PC-3 (cell line): ENCODE data around the gene TMEM176A. TPM values are rescaled to one million over a fixed set of nuclear protein-coding genes. Genes with fewer than 3 reads are reported as not detected.

Source experiments
- ATAC-seq: fragments of 200-7000 bp; cut with Tn5 transposase; 2 replicates; pipeline ENCODE4 v1.9.1; 2020; ENCODE audit warnings: mild to moderate bottlenecking, moderate library complexity
- BruUV-seq: library from RNA; stranded (reverse); fragments of 400-500 nt; replicated peaks from 2 replicates; lab custom pipeline; 2021; lab: Mats Ljungman, UMichigan
- CTCF ChIA-PET: fragments of 300-600 bp; sonication (Branson Sonifier 250); formaldehyde crosslinking; loops from one replicate; lab custom pipeline; 2022; ENCODE audit warnings: antibody characterized with exemption; lab: Charles Lee
- POLR2A ChIA-PET: fragments of 300-600 bp; sonication (Branson Sonifier 250); formaldehyde crosslinking; loops from one replicate; lab custom pipeline; 2022; ENCODE audit warnings: antibody characterized with exemption; ENCODE audit not compliant: unreplicated experiment; lab: Charles Lee
- DNase-seq: peaks from one replicate; pipeline ENCODE4 v3.0.0-alpha.2; 2015
- H2AFZ ChIP-seq: fragments of 300-600 bp; sonication (generic); 2 replicates; pipeline ENCODE4 v1.6.0; 2016; ENCODE audit warnings: antibody characterized with exemption, low read length
- H3F3A ChIP-seq: fragments of 300-600 bp; sonication (generic); one replicate; pipeline ENCODE4 v1.6.0; 2017; ENCODE audit warnings: antibody characterized with exemption, low read length, control low read depth, mild to moderate bottlenecking; ENCODE audit not compliant: unreplicated experiment
- H3K27ac ChIP-seq: fragments of 300-600 bp; sonication (generic); 2 replicates; pipeline ENCODE4 v1.5.1; 2016; ENCODE audit warnings: mild to moderate bottlenecking, low read length
- H3K27me3 ChIP-seq: fragments of 300-600 bp; sonication (generic); 2 replicates; pipeline ENCODE4 v1.6.1; 2016; ENCODE audit warnings: low read length, mixed read lengths
- H3K36me3 ChIP-seq: fragments of 300-600 bp; sonication (generic); 2 replicates; pipeline ENCODE4 v1.6.1; 2016; ENCODE audit warnings: low read depth, mixed run types, low read length, mixed read lengths
- H3K4me1 ChIP-seq: fragments of 300-600 bp; sonication (generic); 2 replicates; pipeline ENCODE4 v1.5.1; 2016; ENCODE audit warnings: low read length; ENCODE audit not compliant: insufficient read depth
- H3K4me2 ChIP-seq: fragments of 300-600 bp; sonication (generic); 2 replicates; pipeline ENCODE4 v1.6.0; 2016; ENCODE audit warnings: low read length
- H3K4me3 ChIP-seq: fragments of 300-600 bp; sonication (generic); 2 replicates; pipeline ENCODE4 v1.5.1; 2016; ENCODE audit warnings: mild to moderate bottlenecking, low read length, mixed read lengths
- H3K79me2 ChIP-seq: fragments of 300-600 bp; sonication (generic); 2 replicates; pipeline ENCODE4 v1.6.1; 2017; ENCODE audit warnings: low read length, mixed read lengths
- H3K9ac ChIP-seq: fragments of 300-600 bp; sonication (generic); 2 replicates; pipeline ENCODE4 v1.6.0; 2016; ENCODE audit warnings: mild to moderate bottlenecking, low read length
- H3K9me2 ChIP-seq: fragments of 300-600 bp; sonication (generic); replicated peaks from 2 replicates; pipeline ENCODE4 v1.6.1; 2016; ENCODE audit warnings: mixed run types, low read length, mixed read lengths
- H3K9me3 ChIP-seq: fragments of 300-600 bp; sonication (generic); 2 replicates; pipeline ENCODE4 v1.6.1; 2016; ENCODE audit warnings: low read length, mixed read lengths
- H4K20me1 ChIP-seq: fragments of 300-600 bp; sonication (generic); 2 replicates; pipeline ENCODE4 v1.6.1; 2016; ENCODE audit warnings: low read length, mixed read lengths
- EZH2 ChIP-seq: fragments of 300-600 bp; sonication (generic); IDR thresholded peaks from one replicate; pipeline ENCODE4 v1.6.1; 2017; ENCODE audit warnings: antibody characterized with exemption, mild to moderate bottlenecking, low read length; ENCODE audit not compliant: unreplicated experiment
- EZH2phosphoT487 ChIP-seq: fragments of 300-600 bp; sonication (generic); IDR thresholded peaks from 2 replicates; pipeline ENCODE4 v1.6.1; 2018; ENCODE audit warnings: mild to moderate bottlenecking, antibody characterized with exemption, low read length, borderline replicate concordance
- intact Hi-C: fragments of 100-400 bp; cut with micrococcal nuclease; formaldehyde crosslinking; loops from 2 replicates; pipeline ENCODE4 v1.9.0; 2023
- total RNA-seq: library from RNA; depleted of rRNA; stranded (reverse); fragments of >200 nt; gene quantifications from 2 replicates; pipeline ENCODE4 v1.2.3, GENCODE V29; 2014
- TF ChIP-seq, protein P1 (sequence below): fragments of 300-600 bp; sonication (generic); conservative IDR thresholded peaks from 2 replicates; pipeline ENCODE4 v1.5.1; 2017; ENCODE audit warnings: antibody characterized with exemption, low read depth, mild to moderate bottlenecking, low read length

The TMEM176A gene
- total RNA-seq, 1 experiment from 2014 or later: not detected

DNA sequence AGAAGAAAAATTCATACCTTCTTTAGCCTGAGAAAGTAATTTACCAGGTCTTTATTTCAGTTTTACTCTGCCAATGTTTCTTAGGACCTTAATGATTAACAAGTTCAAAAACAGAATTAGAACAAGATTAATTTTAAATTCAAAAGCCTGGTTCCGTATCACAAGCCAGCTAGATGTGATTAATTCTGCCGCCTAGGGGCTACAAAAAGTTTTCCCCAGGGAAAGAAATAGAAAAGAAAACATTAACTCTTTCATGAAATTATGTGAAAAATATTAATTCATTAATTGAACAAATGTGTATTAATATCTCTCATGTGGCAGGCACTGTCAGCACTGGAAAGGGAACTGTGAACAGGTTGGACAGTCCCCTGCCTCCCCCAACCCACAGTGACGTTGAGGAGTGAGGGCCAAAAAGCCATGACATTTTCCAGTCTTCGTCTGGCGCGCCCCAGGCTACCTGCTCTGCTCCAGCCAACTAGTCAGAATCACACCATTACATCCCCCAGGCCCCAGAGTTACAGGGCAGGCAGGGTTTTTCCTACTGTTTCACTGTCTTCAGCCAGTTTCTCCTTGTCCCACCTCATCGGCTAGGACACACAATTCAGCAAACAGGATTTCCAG is 20.1 kb downstream of the TMEM176A start:
- no peaks in the 10 kb centered on the region for H3K36me3 ChIP-seq
- ChIA-PET POLR2A (no interaction called here), CTCF (no interaction called here)
- H3F3A ChIP-seq: no peaks in the 10 kb centered on the region
- no peak overlapping the region for H2AFZ ChIP-seq
- peaks cover 58% of the 10 kb centered on the region for H3K27me3 ChIP-seq
- ATAC-seq (no peak), DNase-seq (no peak)
- H3K79me2 ChIP-seq: no peaks in the 10 kb centered on the region
- TF ChIP-seq, protein P1, sequence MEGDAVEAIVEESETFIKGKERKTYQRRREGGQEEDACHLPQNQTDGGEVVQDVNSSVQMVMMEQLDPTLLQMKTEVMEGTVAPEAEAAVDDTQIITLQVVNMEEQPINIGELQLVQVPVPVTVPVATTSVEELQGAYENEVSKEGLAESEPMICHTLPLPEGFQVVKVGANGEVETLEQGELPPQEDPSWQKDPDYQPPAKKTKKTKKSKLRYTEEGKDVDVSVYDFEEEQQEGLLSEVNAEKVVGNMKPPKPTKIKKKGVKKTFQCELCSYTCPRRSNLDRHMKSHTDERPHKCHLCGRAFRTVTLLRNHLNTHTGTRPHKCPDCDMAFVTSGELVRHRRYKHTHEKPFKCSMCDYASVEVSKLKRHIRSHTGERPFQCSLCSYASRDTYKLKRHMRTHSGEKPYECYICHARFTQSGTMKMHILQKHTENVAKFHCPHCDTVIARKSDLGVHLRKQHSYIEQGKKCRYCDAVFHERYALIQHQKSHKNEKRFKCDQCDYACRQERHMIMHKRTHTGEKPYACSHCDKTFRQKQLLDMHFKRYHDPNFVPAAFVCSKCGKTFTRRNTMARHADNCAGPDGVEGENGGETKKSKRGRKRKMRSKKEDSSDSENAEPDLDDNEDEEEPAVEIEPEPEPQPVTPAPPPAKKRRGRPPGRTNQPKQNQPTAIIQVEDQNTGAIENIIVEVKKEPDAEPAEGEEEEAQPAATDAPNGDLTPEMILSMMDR: no peak
- TF ChIP-seq EZH2phosphoT487 (no peak), EZH2 (no peak)
- H3K9me2 ChIP-seq: no peaks in the 10 kb centered on the region
- no peaks in the 10 kb centered on the region for H3K9me3 ChIP-seq
- no peak overlapping the region for H3K27ac ChIP-seq
- H4K20me1 ChIP-seq: no peaks in the 10 kb centered on the region
- BruUV-seq: no TSS peak
- intact Hi-C loops: no loop called here
- no peak overlapping the region for H3K4me3 ChIP-seq
- H3K9ac ChIP-seq: no peak overlapping the region
- H3K4me1 ChIP-seq: no peaks in the 10 kb centered on the region
- H3K4me2 ChIP-seq: no peak overlapping the region

DNA sequence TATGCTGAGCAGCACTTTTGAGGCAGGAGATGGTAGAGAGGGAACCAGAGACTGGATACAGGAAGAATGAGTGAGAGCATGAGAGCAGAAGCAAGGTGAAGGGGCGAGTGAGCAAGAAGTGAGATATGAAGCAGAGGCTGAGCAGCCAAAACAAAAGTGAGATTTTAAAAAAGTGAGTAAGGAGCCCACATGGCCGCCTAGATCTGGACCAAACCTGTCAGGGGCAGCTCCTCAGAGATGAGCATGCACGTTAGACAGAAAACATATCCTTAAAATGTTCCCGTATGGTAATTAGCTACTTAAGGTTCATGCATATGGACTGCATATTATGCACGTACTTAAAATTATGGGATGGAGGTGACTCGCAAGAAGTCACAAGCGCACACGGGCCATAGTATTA is 22.5 kb downstream of the TMEM176A start:
- no peaks in the 10 kb centered on the region for H3K36me3 ChIP-seq
- no peaks in the 10 kb centered on the region for H4K20me1 ChIP-seq
- intact Hi-C loops: no loop called here
- H3K9me3 ChIP-seq: no peaks in the 10 kb centered on the region
- POLR2A ChIA-PET: no interaction called here
- CTCF ChIA-PET: no interaction called here
- no TSS peak for BruUV-seq
- H3K79me2 ChIP-seq: no peaks in the 10 kb centered on the region
- no peaks in the 10 kb centered on the region for H3F3A ChIP-seq
- no peaks in the 10 kb centered on the region for H3K4me1 ChIP-seq
- no peak overlapping the region for H3K4me2 ChIP-seq
- ATAC-seq (no peak), DNase-seq (no peak)
- H3K9me2 ChIP-seq: no peaks in the 10 kb centered on the region
- H3K4me3 ChIP-seq: no peak overlapping the region
- no peak overlapping the region for H3K9ac ChIP-seq
- TF ChIP-seq, protein P1: no peak
- TF ChIP-seq EZH2 (no peak), EZH2phosphoT487 (no peak)
- H3K27me3 ChIP-seq: peaks cover 73% of the 10 kb centered on the region
- H3K27ac ChIP-seq: no peak overlapping the region
- H2AFZ ChIP-seq: no peak overlapping the region

DNA sequence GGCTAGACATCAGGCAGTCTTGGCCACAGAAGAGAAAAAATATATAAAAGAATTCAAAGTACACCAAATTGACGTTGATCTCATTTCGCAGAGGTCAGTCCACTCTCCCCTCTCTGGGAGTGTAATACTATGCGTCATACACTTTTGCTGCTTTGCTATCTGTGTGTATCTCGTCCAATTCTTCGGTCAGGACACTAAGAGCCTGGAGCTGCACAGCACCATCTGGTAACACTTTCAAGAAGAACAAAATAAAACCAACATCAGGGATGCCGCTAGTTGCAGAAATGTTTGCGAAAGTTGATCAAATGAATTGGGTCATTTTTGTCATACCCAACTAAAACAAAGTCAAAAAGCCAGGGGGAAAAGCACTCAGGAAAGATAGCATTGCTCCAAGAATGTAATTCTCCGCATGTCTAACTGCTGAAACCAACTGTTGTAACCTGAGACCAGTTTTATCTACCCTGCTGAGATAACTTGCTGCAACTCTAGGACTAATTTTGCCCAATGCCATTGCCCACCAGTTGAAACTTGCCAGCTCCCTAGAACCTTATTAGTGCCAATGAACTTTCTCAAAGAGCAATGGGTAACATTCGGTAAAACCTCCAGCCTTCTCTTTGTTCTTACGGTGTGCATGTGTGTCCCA is 23.0 kb downstream of the TMEM176A start:
- ATAC-seq: no peak

More for the DNA sequence above, 23.0 kb downstream of the TMEM176A start:
- Histone ChIP-seq H3K36me3 (no peaks in the 10 kb centered on the region), H3K9me3 (no peaks in the 10 kb centered on the region), H3K9me2 (no peaks in the 10 kb centered on the region), H3K9ac (no peak overlapping the region), H2AFZ (no peak overlapping the region), H3K27ac (no peak overlapping the region), H3K4me1 (no peaks in the 10 kb centered on the region), H3K27me3 (peaks cover 73% of the 10 kb centered on the region), H3K79me2 (no peaks in the 10 kb centered on the region), H3K4me3 (no peak overlapping the region), H4K20me1 (no peaks in the 10 kb centered on the region), H3K4me2 (no peak overlapping the region), H3F3A (no peaks in the 10 kb centered on the region)
- ChIA-PET POLR2A (interaction anchor here (0.6 kb wide), 1 partner anchor 111 kb away, joined by 3 read pairs; no protein-coding TSS in a partner anchor), CTCF (no interaction called here)
- DNase-seq: no peak
- no TSS peak for BruUV-seq
- intact Hi-C loops: no loop called here
- TF ChIP-seq EZH2: no peak
- no peak for TF ChIP-seq EZH2phosphoT487
- TF ChIP-seq, protein P1: no peak
